Measurements from ENCODE around the gene LENEP.

LENEP gene

GRCh38 chr1:155010211-155010918 is 17.0 kb downstream of the LENEP start:
- no peak overlapping the region for H3K4me3 ChIP-seq (ENCODE audit: low read length)
- H3K9me3 ChIP-seq (replicated peaks; ENCODE audit: low read length) = no peaks in the 10 kb centered on the region
- peaks cover 42% of the 10 kb centered on the region for H3K4me1 ChIP-seq (ENCODE audit: control insufficient read depth, insufficient read depth, low read length)
- no peak overlapping the region for H3K4me2 ChIP-seq (ENCODE audit: low read length)
- H3K9ac ChIP-seq (ENCODE audit: low read depth, low read length) = no peak overlapping the region
- H3K27me3 ChIP-seq (ENCODE audit: control insufficient read depth, insufficient read depth, low read length) = no peaks in the 10 kb centered on the region
- peaks cover 39% of the 10 kb centered on the region for H3K36me3 ChIP-seq (ENCODE audit: insufficient read depth, low read length)

- no peak overlapping the region for H3K4me2 ChIP-seq (ENCODE audit: low read length)
- no peaks in the 10 kb centered on the region for H3K27me3 ChIP-seq (ENCODE audit: control insufficient read depth, insufficient read depth, low read length)
- no peak overlapping the region for H3K9ac ChIP-seq (ENCODE audit: low read depth, low read length)
- H3K36me3 ChIP-seq (ENCODE audit: insufficient read depth, low read length) = peaks cover 41% of the 10 kb centered on the region
- no peak overlapping the region for H3K4me3 ChIP-seq (ENCODE audit: low read length)
- no peaks in the 10 kb centered on the region for H3K9me3 ChIP-seq (replicated peaks; ENCODE audit: low read length)
- H3K4me1 ChIP-seq (ENCODE audit: control insufficient read depth, insufficient read depth, low read length) = peaks cover 36% of the 10 kb centered on the region
Measured at GRCh38 chr1:155011004-155011416, 17.6 kb downstream of the LENEP start.

DNA sequence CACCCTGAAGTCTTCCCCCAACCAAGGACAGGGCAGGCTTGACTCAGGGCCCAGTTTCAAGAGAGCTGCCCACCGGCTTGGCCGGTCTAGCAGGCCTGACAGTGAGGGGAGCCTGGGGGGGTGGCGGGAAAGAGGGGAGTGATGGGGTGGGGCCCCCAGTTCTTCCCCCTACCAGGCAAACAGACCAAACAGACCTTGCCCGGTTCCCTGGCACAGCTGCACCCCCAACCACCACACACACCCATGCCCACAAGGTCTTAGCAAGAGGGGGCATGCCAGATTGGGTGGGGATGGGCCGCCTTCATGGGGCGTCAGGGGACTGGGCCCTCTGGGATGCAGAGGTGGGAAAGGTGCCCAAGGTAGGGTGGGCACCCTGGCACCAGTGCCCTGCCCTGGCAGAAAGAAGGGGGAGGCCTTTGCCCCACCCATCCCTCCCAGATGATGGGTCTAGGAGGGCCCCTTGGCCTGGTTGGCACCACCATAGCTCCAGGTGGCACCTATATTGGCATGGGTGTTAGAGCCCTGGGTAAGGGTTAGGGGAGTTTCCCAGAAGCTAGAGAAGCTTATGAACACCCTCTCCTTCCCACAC is 18.1 kb downstream of the LENEP start:
- Histone ChIP-seq H3K9me3 (replicated peaks; ENCODE audit: low read length) (no peaks in the 10 kb centered on the region), H3K36me3 (ENCODE audit: insufficient read depth, low read length) (peaks cover 42% of the 10 kb centered on the region), H3K9ac (ENCODE audit: low read depth, low read length) (no peak overlapping the region), H3K4me1 (ENCODE audit: control insufficient read depth, insufficient read depth, low read length) (peaks cover 31% of the 10 kb centered on the region), H3K4me3 (ENCODE audit: low read length) (no peak overlapping the region), H3K4me2 (ENCODE audit: low read length) (no peak overlapping the region), H3K27me3 (ENCODE audit: control insufficient read depth, insufficient read depth, low read length) (no peaks in the 10 kb centered on the region)

DNA sequence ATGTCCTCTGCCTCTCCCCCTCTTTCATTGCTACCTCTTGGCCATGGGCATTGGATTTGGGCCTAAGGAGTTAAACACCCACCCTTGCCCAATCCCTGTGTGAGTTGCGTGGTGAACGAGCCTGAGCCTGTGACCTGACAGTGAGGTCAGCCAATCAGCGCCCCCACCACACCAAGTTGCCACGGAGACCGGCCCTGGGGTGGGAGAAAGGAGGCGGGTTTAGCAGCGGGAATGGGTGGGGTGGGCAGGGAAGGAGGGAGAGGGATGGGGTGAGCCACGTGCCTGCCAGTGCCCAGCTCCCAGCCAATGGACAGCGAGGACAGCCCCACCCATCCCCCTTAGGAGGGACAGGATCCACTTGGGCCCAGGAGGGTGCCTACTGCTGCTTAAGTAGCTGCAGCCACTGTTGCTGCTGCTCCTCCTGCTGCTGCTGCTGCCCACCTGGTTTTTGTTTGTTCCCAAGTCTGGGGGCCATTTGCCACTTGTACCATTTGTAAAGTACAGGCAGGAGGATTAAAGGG is 18.7 kb downstream of the LENEP start:
- H3K4me3 ChIP-seq (ENCODE audit: low read length) = no peak overlapping the region

DNA sequence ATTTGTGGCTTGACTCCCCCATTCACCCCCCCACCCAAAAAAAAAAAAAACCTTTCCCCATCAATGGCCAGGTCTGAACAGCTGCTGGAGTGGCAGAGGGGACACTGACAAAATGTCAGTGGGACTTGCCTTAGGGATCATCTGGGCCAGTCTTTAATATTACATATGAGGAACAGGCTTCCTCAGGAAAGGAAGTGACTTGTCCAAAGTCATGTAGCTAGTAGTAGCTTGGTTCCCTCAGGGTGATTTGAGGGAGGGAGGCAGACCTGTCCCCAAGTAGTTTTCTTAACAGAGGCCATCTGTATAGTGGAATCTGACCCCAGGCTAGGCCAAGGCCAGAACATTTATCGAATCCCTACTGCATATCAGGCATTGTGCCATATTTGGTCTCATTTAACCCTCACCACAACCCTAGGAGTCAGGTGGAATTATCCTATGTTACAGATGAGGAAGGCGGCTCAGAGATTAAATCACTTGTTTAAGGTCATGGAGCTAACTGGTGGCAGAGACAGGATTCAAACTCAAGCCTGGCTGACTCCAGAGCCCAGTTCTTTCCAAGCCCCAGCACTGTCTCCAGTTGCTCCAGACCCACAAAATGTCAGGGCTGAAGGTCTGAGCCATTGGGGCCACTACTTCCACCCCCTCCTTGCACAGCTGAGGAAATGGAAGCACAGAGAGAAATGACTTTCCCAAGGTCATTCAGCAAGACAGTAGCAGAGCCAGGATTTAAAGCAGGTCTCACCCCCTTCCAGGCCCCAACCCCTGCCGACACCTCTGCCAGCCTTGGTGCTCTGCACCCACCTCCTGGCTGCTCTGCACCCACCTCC is 19.6 kb downstream of the LENEP start:
- H3K36me3 ChIP-seq (ENCODE audit: insufficient read depth, low read length) = peaks cover 39% of the 10 kb centered on the region
- H3K9ac ChIP-seq (ENCODE audit: low read depth, low read length) = no peak overlapping the region
- H3K9me3 ChIP-seq (replicated peaks; ENCODE audit: low read length) = no peaks in the 10 kb centered on the region
- no peak overlapping the region for H3K4me2 ChIP-seq (ENCODE audit: low read length)
- no peak overlapping the region for H3K4me3 ChIP-seq (ENCODE audit: low read length)
- no peaks in the 10 kb centered on the region for H3K27me3 ChIP-seq (ENCODE audit: control insufficient read depth, insufficient read depth, low read length)
- H3K4me1 ChIP-seq (ENCODE audit: control insufficient read depth, insufficient read depth, low read length) = peaks cover 30% of the 10 kb centered on the region

More for the DNA sequence above, 18.7 kb downstream of the LENEP start:
- no peaks in the 10 kb centered on the region for H3K9me3 ChIP-seq (replicated peaks; ENCODE audit: low read length)
- no peaks in the 10 kb centered on the region for H3K27me3 ChIP-seq (ENCODE audit: control insufficient read depth, insufficient read depth, low read length)
- H3K9ac ChIP-seq (ENCODE audit: low read depth, low read length) = no peak overlapping the region
- no peak overlapping the region for H3K4me2 ChIP-seq (ENCODE audit: low read length)
- H3K4me1 ChIP-seq (ENCODE audit: control insufficient read depth, insufficient read depth, low read length) = peaks cover 30% of the 10 kb centered on the region
- peaks cover 41% of the 10 kb centered on the region for H3K36me3 ChIP-seq (ENCODE audit: insufficient read depth, low read length)

DNA sequence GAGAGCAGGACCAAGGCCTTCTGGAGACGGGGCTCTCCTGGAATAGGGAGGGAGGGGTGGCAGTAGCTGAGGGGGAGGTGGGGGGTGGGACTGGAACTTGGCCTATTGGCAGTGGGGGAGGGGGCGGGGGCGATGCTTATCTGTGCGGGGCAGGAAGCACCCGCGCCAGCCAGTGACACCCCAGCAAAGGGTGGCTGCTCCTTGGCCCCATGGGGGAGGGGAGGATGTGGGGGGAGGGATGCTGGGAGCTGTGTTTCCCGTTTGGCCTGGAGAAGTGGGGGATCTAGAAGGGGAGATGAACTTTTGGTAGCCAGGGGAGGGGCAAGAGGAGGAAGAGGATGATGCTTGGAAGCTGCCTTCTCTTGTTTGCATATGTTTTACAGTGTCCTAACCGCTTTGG is 20.2 kb downstream of the LENEP start:
- no peaks in the 10 kb centered on the region for H3K27me3 ChIP-seq (ENCODE audit: control insufficient read depth, insufficient read depth, low read length)
- H3K36me3 ChIP-seq (ENCODE audit: insufficient read depth, low read length) = peaks cover 42% of the 10 kb centered on the region
- H3K4me3 ChIP-seq (ENCODE audit: low read length) = no peak overlapping the region
- no peak overlapping the region for H3K4me2 ChIP-seq (ENCODE audit: low read length)
- peaks cover 28% of the 10 kb centered on the region for H3K4me1 ChIP-seq (ENCODE audit: control insufficient read depth, insufficient read depth, low read length)
- no peaks in the 10 kb centered on the region for H3K9me3 ChIP-seq (replicated peaks; ENCODE audit: low read length)
- H3K9ac ChIP-seq (ENCODE audit: low read depth, low read length) = no peak overlapping the region

DNA sequence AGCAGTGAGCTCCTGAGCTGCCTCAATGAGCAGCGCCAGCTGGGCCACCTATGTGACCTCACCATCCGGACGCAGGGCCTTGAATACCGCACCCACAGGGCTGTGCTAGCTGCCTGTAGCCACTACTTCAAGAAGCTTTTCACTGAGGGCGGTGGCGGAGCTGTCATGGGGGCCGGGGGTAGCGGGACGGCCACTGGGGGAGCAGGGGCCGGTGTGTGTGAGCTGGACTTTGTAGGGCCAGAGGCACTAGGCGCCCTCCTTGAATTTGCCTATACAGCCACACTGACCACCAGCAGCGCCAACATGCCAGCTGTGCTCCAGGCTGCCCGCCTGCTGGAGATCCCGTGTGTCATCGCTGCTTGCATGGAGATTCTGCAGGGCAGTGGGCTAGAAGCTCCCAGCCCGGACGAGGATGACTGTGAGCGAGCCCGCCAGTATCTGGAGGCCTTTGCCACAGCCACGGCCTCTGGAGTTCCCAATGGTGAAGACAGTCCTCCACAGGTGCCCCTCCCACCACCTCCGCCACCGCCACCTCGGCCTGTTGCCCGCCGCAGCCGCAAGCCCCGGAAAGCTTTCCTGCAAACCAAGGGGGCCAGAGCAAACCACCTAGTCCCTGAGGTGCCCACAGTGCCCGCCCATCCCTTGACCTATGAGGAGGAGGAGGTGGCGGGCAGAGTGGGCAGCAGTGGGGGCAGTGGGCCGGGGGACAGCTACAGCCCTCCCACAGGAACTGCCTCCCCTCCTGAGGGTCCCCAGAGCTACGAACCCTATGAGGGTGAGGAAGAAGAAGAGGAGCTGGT is 21.5 kb downstream of the LENEP start:
- peaks cover 35% of the 10 kb centered on the region for H3K4me1 ChIP-seq (ENCODE audit: control insufficient read depth, insufficient read depth, low read length)
- H3K9me3 ChIP-seq (replicated peaks; ENCODE audit: low read length) = no peaks in the 10 kb centered on the region
- H3K36me3 ChIP-seq (ENCODE audit: insufficient read depth, low read length) = peaks cover 39% of the 10 kb centered on the region
- H3K4me2 ChIP-seq (ENCODE audit: low read length) = no peak overlapping the region
- no peak overlapping the region for H3K4me3 ChIP-seq (ENCODE audit: low read length)
- H3K27me3 ChIP-seq (ENCODE audit: control insufficient read depth, insufficient read depth, low read length) = no peaks in the 10 kb centered on the region
- no peak overlapping the region for H3K9ac ChIP-seq (ENCODE audit: low read depth, low read length)

DNA sequence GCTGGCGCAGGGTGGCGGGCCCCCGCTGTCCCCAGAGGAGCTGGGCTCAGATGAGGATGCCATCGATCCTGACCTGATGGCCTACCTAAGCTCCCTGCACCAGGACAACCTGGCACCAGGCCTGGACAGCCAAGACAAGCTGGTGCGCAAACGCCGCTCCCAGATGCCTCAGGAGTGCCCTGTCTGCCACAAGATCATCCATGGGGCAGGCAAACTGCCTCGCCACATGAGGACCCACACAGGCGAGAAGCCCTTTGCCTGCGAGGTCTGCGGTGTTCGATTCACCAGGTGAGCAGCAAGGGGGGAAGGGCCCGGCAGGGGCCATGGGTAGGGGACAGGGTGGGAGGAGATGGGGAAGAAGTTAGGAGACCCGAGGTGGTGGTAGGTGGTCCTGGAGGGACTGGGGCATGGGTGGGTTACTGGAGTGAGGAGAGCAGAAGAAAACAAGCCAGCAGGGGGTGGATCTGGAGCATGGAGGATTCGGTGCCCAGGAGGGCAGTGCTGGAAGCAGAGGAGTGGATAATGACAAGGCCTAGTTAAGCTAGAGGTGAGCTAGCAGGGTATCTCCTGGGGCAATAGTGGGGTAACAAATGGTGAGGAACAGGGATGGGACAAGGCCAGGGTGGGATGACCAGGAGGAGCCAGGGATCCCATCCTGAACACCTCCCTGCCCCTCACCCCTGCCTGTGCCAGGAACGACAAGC is 22.3 kb downstream of the LENEP start:
- H3K4me3 ChIP-seq (ENCODE audit: low read length) = no peak overlapping the region
- peaks cover 36% of the 10 kb centered on the region for H3K36me3 ChIP-seq (ENCODE audit: insufficient read depth, low read length)
- no peaks in the 10 kb centered on the region for H3K27me3 ChIP-seq (ENCODE audit: control insufficient read depth, insufficient read depth, low read length)
- no peak overlapping the region for H3K4me2 ChIP-seq (ENCODE audit: low read length)
- peaks cover 35% of the 10 kb centered on the region for H3K4me1 ChIP-seq (ENCODE audit: control insufficient read depth, insufficient read depth, low read length)
- no peaks in the 10 kb centered on the region for H3K9me3 ChIP-seq (replicated peaks; ENCODE audit: low read length)
- H3K9ac ChIP-seq (ENCODE audit: low read depth, low read length) = no peak overlapping the region

DNA sequence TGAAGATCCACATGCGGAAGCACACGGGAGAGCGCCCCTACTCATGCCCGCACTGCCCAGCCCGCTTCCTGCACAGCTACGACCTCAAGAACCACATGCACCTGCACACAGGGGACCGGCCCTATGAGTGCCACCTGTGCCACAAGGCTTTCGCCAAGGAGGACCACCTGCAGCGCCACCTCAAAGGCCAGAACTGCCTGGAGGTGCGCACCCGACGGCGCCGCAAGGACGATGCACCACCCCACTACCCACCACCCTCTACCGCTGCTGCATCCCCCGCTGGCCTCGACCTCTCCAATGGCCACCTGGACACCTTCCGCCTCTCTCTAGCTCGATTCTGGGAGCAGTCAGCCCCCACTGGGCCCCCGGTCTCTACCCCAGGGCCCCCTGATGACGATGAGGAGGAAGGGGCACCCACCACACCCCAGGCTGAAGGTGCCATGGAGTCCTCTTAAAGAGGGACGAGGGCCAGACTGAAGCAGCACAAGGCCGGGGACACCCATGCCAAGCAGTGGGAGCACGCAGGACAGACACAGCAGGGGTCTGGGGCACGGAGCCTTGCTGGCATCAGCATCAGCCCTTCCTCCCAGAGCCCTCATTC is 22.9 kb downstream of the LENEP start:
- no peak overlapping the region for H3K4me3 ChIP-seq (ENCODE audit: low read length)
- no peaks in the 10 kb centered on the region for H3K9me3 ChIP-seq (replicated peaks; ENCODE audit: low read length)
- no peaks in the 10 kb centered on the region for H3K27me3 ChIP-seq (ENCODE audit: control insufficient read depth, insufficient read depth, low read length)
- peaks cover 35% of the 10 kb centered on the region for H3K4me1 ChIP-seq (ENCODE audit: control insufficient read depth, insufficient read depth, low read length)
- H3K36me3 ChIP-seq (ENCODE audit: insufficient read depth, low read length) = peaks cover 36% of the 10 kb centered on the region
- H3K4me2 ChIP-seq (ENCODE audit: low read length) = no peak overlapping the region
- no peak overlapping the region for H3K9ac ChIP-seq (ENCODE audit: low read depth, low read length)

Data from skeletal muscle satellite cell (primary cell).